ENCODE data around the gene CLCNKA.
"Not testable (repeated sequence)": the region's sequence is repeated elsewhere in the genome, so short reads cannot be mapped to it uniquely, and the experiment has no call there.

The CLCNKA gene

DNA sequence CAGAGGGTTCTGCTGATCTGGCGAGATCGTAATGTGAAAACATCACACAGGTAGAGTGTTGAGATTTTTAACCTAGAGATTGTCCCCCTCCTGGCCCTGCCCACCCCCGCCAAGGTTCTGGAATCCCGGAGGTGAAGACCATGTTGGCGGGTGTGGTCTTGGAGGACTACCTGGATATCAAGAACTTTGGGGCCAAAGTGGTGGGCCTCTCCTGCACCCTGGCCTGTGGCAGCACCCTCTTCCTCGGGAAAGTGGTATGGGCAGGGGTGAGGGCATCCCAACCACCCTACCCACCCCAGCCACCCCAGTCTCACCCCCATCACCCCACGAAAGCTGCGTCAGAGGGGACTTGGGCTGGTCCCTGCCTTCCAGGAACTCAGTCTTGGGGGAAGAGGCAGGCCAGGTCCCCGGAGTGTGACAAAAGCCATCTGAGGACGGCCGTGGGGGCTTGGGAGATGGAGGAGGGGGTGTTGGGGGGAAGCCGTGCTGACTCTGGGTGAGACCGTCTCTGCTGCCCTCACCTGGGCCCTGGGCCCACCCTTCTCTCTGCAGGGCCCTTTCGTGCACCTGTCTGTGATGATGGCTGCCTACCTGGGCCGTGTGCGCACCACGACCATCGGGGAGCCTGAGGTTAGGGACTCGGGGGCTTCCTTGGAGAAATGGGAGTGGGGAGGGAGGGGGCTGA is 26.1 kb downstream of the CLCNKA start:
- Histone ChIP-seq H3K4me3 (ENCODE audit: insufficient read length, low read depth) (no peak overlapping the region), H3K9ac (ENCODE audit: insufficient read length, low read depth) (no peak overlapping the region), H3K36me3 (ENCODE audit: insufficient read depth, insufficient read length, low read length) (no peaks in the 10 kb centered on the region), H3K27me3 (ENCODE audit: insufficient read depth, insufficient read length) (no peaks in the 10 kb centered on the region), H3K4me1 (ENCODE audit: insufficient read depth, insufficient read length) (peaks cover 2% of the 10 kb centered on the region), H3K9me3 (ENCODE audit: insufficient read depth, low read length) (no peaks in the 10 kb centered on the region)
- TF ChIP-seq ZNF274 (IDR thresholded peaks at IDR 0.05; ENCODE audit: low read depth, low read length) (no peak), SUZ12 (IDR thresholded peaks at IDR 0.05; ENCODE audit: extremely low read depth, insufficient read depth, insufficient read length) (no peak), YY1 (IDR thresholded peaks at IDR 0.05; ENCODE audit: insufficient read depth, insufficient read length) (no peak)
- DNase-seq (ENCODE audit: low read depth, low spot score), result no peak

DNA sequence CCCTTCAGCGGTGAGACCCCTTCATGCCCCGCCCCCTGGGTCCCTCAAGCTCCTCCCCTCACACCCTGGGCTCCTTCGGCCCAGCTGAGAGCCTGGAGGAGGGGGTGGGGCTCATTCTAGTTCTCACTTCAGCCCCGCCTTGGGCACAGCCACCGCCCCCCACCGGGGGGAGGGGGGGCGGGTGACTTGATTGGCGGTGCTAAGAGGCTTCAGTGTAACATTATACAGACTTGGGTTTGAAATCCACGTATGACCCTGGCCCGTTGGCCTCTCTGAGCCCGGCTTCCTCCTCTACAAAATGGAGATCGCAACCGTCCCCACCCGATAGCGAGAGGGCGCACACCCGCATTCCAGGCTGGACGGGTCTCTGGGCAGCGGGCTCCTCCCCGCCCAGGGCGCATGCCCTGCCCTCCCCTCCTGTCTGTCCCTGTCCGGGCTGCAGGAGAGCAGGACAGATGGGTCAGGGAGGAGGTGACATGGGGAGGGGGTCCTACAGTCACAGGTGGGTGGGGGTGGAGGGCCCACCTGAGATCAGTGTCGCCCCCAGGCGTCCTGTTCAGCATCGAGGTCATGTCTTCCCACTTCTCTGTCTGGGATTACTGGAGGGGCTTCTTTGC is 26.8 kb downstream of the CLCNKA start:
- peak overlapping the region; percentile 28 for H3K4me3 ChIP-seq (ENCODE audit: insufficient read length, low read depth)
- no peaks in the 10 kb centered on the region for H3K36me3 ChIP-seq (ENCODE audit: insufficient read depth, insufficient read length, low read length)
- peaks cover 2% of the 10 kb centered on the region for H3K4me1 ChIP-seq (ENCODE audit: insufficient read depth, insufficient read length)
- H3K9me3 ChIP-seq (ENCODE audit: insufficient read depth, low read length), result no peaks in the 10 kb centered on the region
- TF ChIP-seq SUZ12 (IDR thresholded peaks at IDR 0.05; ENCODE audit: extremely low read depth, insufficient read depth, insufficient read length), result no peak
- no peak for TF ChIP-seq YY1 (IDR thresholded peaks at IDR 0.05; ENCODE audit: insufficient read depth, insufficient read length)
- no peak for TF ChIP-seq ZNF274 (IDR thresholded peaks at IDR 0.05; ENCODE audit: low read depth, low read length)
- H3K27me3 ChIP-seq (ENCODE audit: insufficient read depth, insufficient read length), result no peaks in the 10 kb centered on the region
- peak overlapping the region; percentile 56 for H3K9ac ChIP-seq (ENCODE audit: insufficient read length, low read depth)
- peak; percentile 62 for DNase-seq (ENCODE audit: low read depth, low spot score)

DNA sequence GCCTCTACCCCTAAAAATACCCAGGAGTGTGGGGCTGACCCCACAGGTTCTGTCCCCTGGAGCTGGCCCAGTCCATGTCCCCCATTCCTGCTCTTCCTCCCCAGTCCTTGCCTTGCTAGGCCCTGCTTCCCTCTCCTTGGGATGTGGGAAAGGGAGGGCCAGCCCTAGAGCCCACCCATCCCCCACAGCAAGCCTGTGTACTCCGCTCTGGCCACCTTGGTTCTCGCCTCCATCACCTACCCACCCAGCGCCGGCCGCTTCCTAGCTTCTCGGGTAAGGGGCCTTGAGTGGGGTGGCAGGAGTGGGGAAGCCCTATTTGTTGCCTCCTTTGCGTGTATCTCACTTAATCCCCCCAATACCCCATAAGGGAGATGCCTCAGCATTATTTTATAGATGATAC is 28.5 kb downstream of the CLCNKA start:
- no peak for TF ChIP-seq YY1 (IDR thresholded peaks at IDR 0.05; ENCODE audit: insufficient read depth, insufficient read length)
- TF ChIP-seq ZNF274 (IDR thresholded peaks at IDR 0.05; ENCODE audit: low read depth, low read length), result no peak
- TF ChIP-seq SUZ12 (IDR thresholded peaks at IDR 0.05; ENCODE audit: extremely low read depth, insufficient read depth, insufficient read length), result no peak
- DNase-seq (ENCODE audit: low read depth, low spot score), result no peak
- no peaks in the 10 kb centered on the region for H3K36me3 ChIP-seq (ENCODE audit: insufficient read depth, insufficient read length, low read length)
- H3K9ac ChIP-seq (ENCODE audit: insufficient read length, low read depth), result no peak overlapping the region
- H3K4me3 ChIP-seq (ENCODE audit: insufficient read length, low read depth), result no peak overlapping the region
- H3K4me1 ChIP-seq (ENCODE audit: insufficient read depth, insufficient read length), result peaks cover 2% of the 10 kb centered on the region
- H3K9me3 ChIP-seq (ENCODE audit: insufficient read depth, low read length), result no peaks in the 10 kb centered on the region
- H3K27me3 ChIP-seq (ENCODE audit: insufficient read depth, insufficient read length), result no peaks in the 10 kb centered on the region

DNA sequence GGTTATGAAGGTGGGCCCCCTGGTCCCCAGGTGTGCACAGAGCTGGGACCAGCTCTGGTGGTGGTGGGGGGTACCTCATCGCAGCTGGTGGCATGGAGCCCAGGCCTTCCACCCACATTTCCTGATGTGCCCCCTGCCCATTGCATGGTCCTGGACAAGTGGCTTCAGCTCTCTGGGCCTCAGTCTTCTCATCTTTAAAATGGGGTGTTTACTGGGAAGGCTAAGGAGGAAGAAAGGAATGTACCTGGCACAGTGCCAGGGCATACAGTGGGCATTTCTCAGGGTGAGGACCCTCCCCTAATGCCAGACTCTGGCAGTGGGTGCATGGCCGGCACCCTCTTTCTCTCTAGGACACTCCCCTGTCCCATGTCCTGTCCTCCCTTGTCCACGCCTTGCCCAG is 29.2 kb downstream of the CLCNKA start:
- Histone ChIP-seq H3K9ac (ENCODE audit: insufficient read length, low read depth) (no peak overlapping the region), H3K27me3 (ENCODE audit: insufficient read depth, insufficient read length) (no peaks in the 10 kb centered on the region), H3K36me3 (ENCODE audit: insufficient read depth, insufficient read length, low read length) (no peaks in the 10 kb centered on the region), H3K4me3 (ENCODE audit: insufficient read length, low read depth) (no peak overlapping the region), H3K9me3 (ENCODE audit: insufficient read depth, low read length) (no peaks in the 10 kb centered on the region), H3K4me1 (ENCODE audit: insufficient read depth, insufficient read length) (peaks cover 5% of the 10 kb centered on the region)
- no peak for TF ChIP-seq ZNF274 (IDR thresholded peaks at IDR 0.05; ENCODE audit: low read depth, low read length)
- no peak for TF ChIP-seq SUZ12 (IDR thresholded peaks at IDR 0.05; ENCODE audit: extremely low read depth, insufficient read depth, insufficient read length)
- no peak for TF ChIP-seq YY1 (IDR thresholded peaks at IDR 0.05; ENCODE audit: insufficient read depth, insufficient read length)
- no peak for DNase-seq (ENCODE audit: low read depth, low spot score)

DNA sequence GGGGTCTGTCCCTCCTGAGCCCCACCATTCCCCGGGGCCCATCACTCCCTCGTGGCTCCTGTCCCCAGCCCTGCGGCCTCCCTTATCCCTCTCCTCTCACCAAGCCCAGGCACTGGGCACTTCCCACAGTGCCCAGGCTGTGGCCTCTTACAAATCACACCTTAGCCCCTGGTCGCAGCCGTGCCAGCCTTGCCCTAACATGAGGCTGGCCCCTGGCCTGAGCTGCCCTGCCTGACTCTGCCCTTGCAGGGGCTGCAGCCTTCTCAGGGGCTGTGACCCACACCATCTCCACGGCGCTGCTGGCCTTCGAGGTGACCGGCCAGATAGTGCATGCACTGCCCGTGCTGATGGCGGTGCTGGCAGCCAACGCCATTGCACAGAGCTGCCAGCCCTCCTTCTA is 30.1 kb downstream of the CLCNKA start:
- DNase-seq (ENCODE audit: low read depth, low spot score); H3K27me3 ChIP-seq (ENCODE audit: insufficient read depth, insufficient read length); H3K4me1 ChIP-seq (ENCODE audit: insufficient read depth, insufficient read length); H3K9me3 ChIP-seq (ENCODE audit: insufficient read depth, low read length); H3K9ac ChIP-seq (ENCODE audit: insufficient read length, low read depth); H3K4me3 ChIP-seq (ENCODE audit: insufficient read length, low read depth); H3K36me3 ChIP-seq (ENCODE audit: insufficient read depth, insufficient read length, low read length): not testable (repeated sequence)

DNA sequence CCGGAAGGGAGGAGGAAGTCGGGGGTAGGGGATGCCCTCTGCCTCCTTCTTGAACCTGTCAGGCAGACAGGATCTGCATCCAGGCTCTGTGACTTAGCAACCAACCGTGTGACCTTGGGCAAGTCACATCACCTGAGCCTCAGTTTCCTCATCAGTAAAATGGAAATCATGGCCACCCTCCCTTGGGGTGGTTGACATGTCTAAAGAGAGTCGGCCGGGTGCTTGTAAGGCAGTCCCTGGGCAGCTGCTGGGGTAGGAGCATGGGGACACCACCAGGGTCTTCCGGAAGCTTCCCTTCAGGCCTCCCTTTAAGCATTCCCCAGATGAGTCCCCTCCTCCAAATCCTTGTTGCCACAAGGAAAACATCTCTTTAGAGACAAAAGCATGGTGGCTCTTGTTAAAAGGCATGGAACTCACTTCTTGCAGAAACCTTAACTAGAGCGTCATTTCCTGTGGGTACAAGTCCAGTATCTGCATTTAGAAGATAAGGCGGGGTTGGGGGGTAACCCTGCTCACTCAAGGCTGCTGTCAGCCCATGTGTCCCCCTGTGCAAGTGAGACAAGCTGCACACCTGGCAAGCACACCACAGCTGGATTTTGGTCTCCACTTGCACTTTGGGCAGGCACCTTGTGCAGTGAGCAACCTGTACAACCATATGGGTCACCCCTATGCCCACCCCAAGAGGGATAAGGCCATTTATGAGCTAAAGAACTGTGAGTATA is 32.1 kb downstream of the CLCNKA start:
- TF ChIP-seq YY1 (IDR thresholded peaks at IDR 0.05; ENCODE audit: insufficient read depth, insufficient read length) (no peak), ZNF274 (IDR thresholded peaks at IDR 0.05; ENCODE audit: low read depth, low read length) (no peak), SUZ12 (IDR thresholded peaks at IDR 0.05; ENCODE audit: extremely low read depth, insufficient read depth, insufficient read length) (no peak)
- H3K27me3 ChIP-seq (ENCODE audit: insufficient read depth, insufficient read length), result no peaks in the 10 kb centered on the region
- no peak overlapping the region for H3K9ac ChIP-seq (ENCODE audit: insufficient read length, low read depth)

More for the DNA sequence above, 32.1 kb downstream of the CLCNKA start:
- no peaks in the 10 kb centered on the region for H3K36me3 ChIP-seq (ENCODE audit: insufficient read depth, insufficient read length, low read length)
- H3K4me3 ChIP-seq (ENCODE audit: insufficient read length, low read depth), result no peak overlapping the region
- no peak for DNase-seq (ENCODE audit: low read depth, low spot score)
- peaks cover 3% of the 10 kb centered on the region for H3K4me1 ChIP-seq (ENCODE audit: insufficient read depth, insufficient read length)
- no peaks in the 10 kb centered on the region for H3K9me3 ChIP-seq (ENCODE audit: insufficient read depth, low read length)
